HEK293T (cell line): Measurements from ENCODE around the gene CACNA1C.

Source experiments
- CTCF ChIA-PET: fragments of 350-600 bp; formaldehyde crosslinking; extraction: SDS; loops from one replicate; lab custom pipeline; 2021; ENCODE audit warnings: antibody characterized with exemption, inconsistent platforms; lab: Yijun Ruan, JAX
- POLR2A ChIA-PET: fragments of 350-600 bp; formaldehyde crosslinking; extraction: SDS; loops from one replicate; lab custom pipeline; 2020; ENCODE audit warnings: antibody characterized with exemption, inconsistent platforms; lab: Yijun Ruan, JAX
- DNase-seq: peaks from one replicate; pipeline ENCODE4 v3.0.0; 2012; ENCODE audit warnings: mixed read lengths; ENCODE audit errors: extremely low spot score
- ARNT ChIP-seq: fragments of 450-650 bp; IDR thresholded peaks from 2 replicates; pipeline ENCODE4 v1.6.1; 2017; ENCODE audit warnings: mild to moderate bottlenecking
- BHLHE40 ChIP-seq: fragments of 450-650 bp; IDR thresholded peaks from 2 replicates; pipeline ENCODE4 v1.6.1; 2016; ENCODE audit warnings: mild to moderate bottlenecking, moderate library complexity, borderline replicate concordance
- CTBP1 ChIP-seq: fragments of 450-650 bp; IDR thresholded peaks from 2 replicates; pipeline ENCODE4 v1.6.1; 2016; ENCODE audit warnings: borderline replicate concordance
- ELF4 ChIP-seq: fragments of 450-650 bp; IDR thresholded peaks from 2 replicates; pipeline ENCODE4 v1.6.1; 2017; ENCODE audit warnings: antibody characterized with exemption
- FOXA1 ChIP-seq: fragments of 450-650 bp; IDR thresholded peaks from 2 replicates; pipeline ENCODE4 v1.6.1; 2016; ENCODE audit warnings: mild to moderate bottlenecking
- FOXK2 ChIP-seq: fragments of 450-650 bp; IDR thresholded peaks from 2 replicates; pipeline ENCODE4 v1.6.1; 2016; ENCODE audit warnings: mild to moderate bottlenecking
- FOXM1 ChIP-seq: fragments of 450-650 bp; IDR thresholded peaks from 2 replicates; pipeline ENCODE4 v1.6.1; 2017; ENCODE audit warnings: mild to moderate bottlenecking, borderline replicate concordance
- HDGF ChIP-seq: fragments of 450-650 bp; IDR thresholded peaks from 2 replicates; pipeline ENCODE4 v1.6.1; 2017; ENCODE audit warnings: antibody characterized with exemption, borderline replicate concordance
- L3MBTL2 ChIP-seq: fragments of 450-650 bp; conservative IDR thresholded peaks from 2 replicates; pipeline ENCODE4 v1.6.1; 2016; ENCODE audit warnings: mild to moderate bottlenecking
- LEF1 ChIP-seq: fragments of 450-650 bp; IDR thresholded peaks from 2 replicates; pipeline ENCODE4 v1.6.1; 2017; ENCODE audit warnings: mild to moderate bottlenecking, borderline replicate concordance
- NFRKB ChIP-seq: fragments of 450-650 bp; IDR thresholded peaks from 2 replicates; pipeline ENCODE4 v1.6.1; 2016; ENCODE audit warnings: mild to moderate bottlenecking, moderate library complexity
- PKNOX1 ChIP-seq: fragments of 450-650 bp; IDR thresholded peaks from 2 replicates; pipeline ENCODE4 v1.6.1; 2016
- SP1 ChIP-seq: fragments of 450-650 bp; IDR thresholded peaks from 2 replicates; pipeline ENCODE4 v1.6.1; 2017
- SUZ12 ChIP-seq: fragments of 450-650 bp; IDR thresholded peaks from 2 replicates; pipeline ENCODE4 v1.6.1; 2016; ENCODE audit warnings: mild to moderate bottlenecking
- TARDBP ChIP-seq: fragments of 450-650 bp; IDR thresholded peaks from 2 replicates; pipeline ENCODE4 v1.6.1; 2016
- ZNF384 ChIP-seq: fragments of 450-650 bp; IDR thresholded peaks from 2 replicates; pipeline ENCODE4 v1.6.1; 2016

CACNA1C gene

DNA sequence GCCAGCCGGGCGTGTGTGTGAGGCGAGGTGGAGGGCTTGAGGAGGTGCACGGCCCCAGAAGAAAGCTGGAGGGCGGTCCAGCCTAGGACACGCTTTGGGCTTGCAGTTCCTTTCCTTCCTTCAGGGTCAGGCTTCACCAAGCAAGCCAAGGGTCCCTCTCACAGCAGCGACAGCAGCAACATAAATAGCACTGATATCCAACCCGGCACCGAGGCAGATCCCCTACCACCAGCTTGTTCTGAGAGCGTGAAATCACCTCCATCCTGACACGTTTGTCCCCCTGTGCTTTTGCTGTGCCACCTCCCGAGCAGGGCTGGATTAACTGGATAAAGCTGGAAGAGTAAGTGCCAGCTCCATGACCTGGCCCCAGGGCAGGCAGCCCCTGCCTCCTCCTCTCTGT is 251.4 kb downstream of the CACNA1C start:
- ChIA-PET POLR2A (no interaction called here), CTCF (no interaction called here)
- TF ChIP-seq ZNF384 = no peak
- TF ChIP-seq FOXM1 = no peak
- DNase-seq = no peak

GRCh38 chr12:2306012-2306411 is 253.2 kb downstream of the CACNA1C start:
- ChIA-PET CTCF (interaction anchor here (0.6 to 1.3 kb wide), 2 partner anchors 18 to 277 kb away, joined by 3 read pairs; no protein-coding TSS in a partner anchor), POLR2A (no interaction called here)
- TF ChIP-seq BHLHE40 (no peak), ELF4 (no peak), NFRKB (no peak), FOXK2 (no peak), FOXM1 (no peak), PKNOX1 (peak; percentile 77), ZNF384 (no peak)
- DNase-seq = no peak

GRCh38 chr12:2306735-2307134 is 253.9 kb downstream of the CACNA1C start:
- ChIA-PET CTCF (interaction anchor here (0.6 to 1.3 kb wide), 2 partner anchors 19 to 276 kb away, joined by 3 read pairs; no protein-coding TSS in a partner anchor), POLR2A (no interaction called here)

GRCh38 chr12:2307550-2307949 is 254.8 kb downstream of the CACNA1C start:
- DNase-seq = no peak
- no peak for TF ChIP-seq NFRKB
- no peak for TF ChIP-seq ZNF384
- no peak for TF ChIP-seq L3MBTL2
- no peak for TF ChIP-seq PKNOX1
- TF ChIP-seq FOXK2 = no peak
- no peak for TF ChIP-seq TARDBP
- no peak for TF ChIP-seq SP1
- no peak for TF ChIP-seq FOXM1
- TF ChIP-seq HDGF = no peak
- no peak for TF ChIP-seq CTBP1
- no peak for TF ChIP-seq SUZ12
- TF ChIP-seq FOXA1 = no peak
- no peak for TF ChIP-seq ARNT
- no peak for TF ChIP-seq BHLHE40
- no peak for TF ChIP-seq LEF1
- TF ChIP-seq ELF4 = no peak
- POLR2A ChIA-PET = no interaction called here
- CTCF ChIA-PET = interaction anchor here (1.3 kb wide), 1 partner anchor 275 kb away, joined by 3 read pairs; no protein-coding TSS in a partner anchor

More at GRCh38 chr12:2306735-2307134, 253.9 kb downstream of the CACNA1C start:
- DNase-seq = no peak
- TF ChIP-seq SP1 = no peak
- no peak for TF ChIP-seq LEF1
- no peak for TF ChIP-seq HDGF
- TF ChIP-seq SUZ12 = no peak
- TF ChIP-seq NFRKB = no peak
- no peak for TF ChIP-seq ELF4
- no peak for TF ChIP-seq CTBP1
- no peak for TF ChIP-seq BHLHE40
- TF ChIP-seq TARDBP = no peak
- no peak for TF ChIP-seq PKNOX1
- no peak for TF ChIP-seq FOXA1
- TF ChIP-seq ZNF384 = no peak
- no peak for TF ChIP-seq FOXK2
- no peak for TF ChIP-seq L3MBTL2
- no peak for TF ChIP-seq FOXM1
- TF ChIP-seq ARNT = no peak

DNA sequence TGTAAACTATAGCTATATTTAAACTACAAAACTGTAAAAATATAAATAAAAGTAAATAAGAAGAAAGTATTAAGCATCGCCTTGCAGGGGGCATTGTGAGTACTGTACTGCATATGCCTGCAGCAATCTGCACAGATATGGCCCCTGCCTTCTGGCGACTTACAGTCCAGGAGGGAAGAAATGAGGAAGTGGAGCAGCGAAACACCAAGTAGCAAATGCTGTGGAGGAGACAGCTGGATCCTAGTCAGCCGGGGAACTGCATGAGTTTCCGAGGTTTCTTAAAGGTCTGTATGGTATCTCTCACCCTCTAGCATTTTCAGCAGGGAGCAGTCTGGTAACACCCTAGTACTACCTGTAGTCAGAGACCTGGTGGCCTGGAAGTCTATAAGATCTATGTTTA is 256.9 kb downstream of the CACNA1C start:
- POLR2A ChIA-PET = no interaction called here
- TF ChIP-seq NFRKB (no peak), FOXA1 (no peak), HDGF (no peak), TARDBP (no peak), BHLHE40 (no peak), ARNT (no peak), CTBP1 (no peak), ELF4 (no peak), LEF1 (no peak), FOXK2 (no peak), PKNOX1 (no peak), SP1 (no peak), FOXM1 (no peak), SUZ12 (no peak), L3MBTL2 (no peak)
- CTCF ChIA-PET = no interaction called here
- DNase-seq = no peak
